K562 (cell line): Measurements from ENCODE around the gene ABHD14A. TPM values are rescaled to one million over a fixed set of nuclear protein-coding genes. Genes with fewer than 3 reads are reported as not detected.
A peak's percentile ranks its signal among the peaks of the same experiment; 100 is the strongest.

Experiments used
- ATAC-seq: fragments of 200-7000 bp; cut with Tn5 transposase; 3 replicates; pipeline ENCODE4 v1.9.1; 2020; ENCODE audit warnings: moderate library complexity
- BruUV-seq: library from RNA; stranded (reverse); fragments of 400-500 nt; replicated peaks from 2 replicates; lab custom pipeline; 2021; lab: Mats Ljungman, UMichigan
- CTCF ChIA-PET: fragments of 300-600 bp; formaldehyde crosslinking; extraction: SDS; loops from one replicate; lab custom pipeline; 2021; ENCODE audit warnings: low intra/inter-chr PET ratio; lab: Yijun Ruan, JAX
- POLR2A ChIA-PET: fragments of 300-600, 350-650 bp; sonication (Branson Sonifier 250); formaldehyde crosslinking; extraction: SDS; loops from one replicate; lab custom pipeline; 2021; ENCODE audit warnings: antibody characterized with exemption, inconsistent platforms; lab: Yijun Ruan, JAX
- DNase-seq, 4 experiments: peaks; one replicate each; pipeline versions ENCODE4 v3.0.0 to v3.0.0-alpha.2; 2011 to 2018; ENCODE audit warnings: low spot score in 3 of 4, mixed read lengths in 3 of 4; ENCODE audit errors: extremely low read depth in 1 of 4
- FAIRE-seq: peaks from 2 replicates; lab custom pipeline; 2011; peaks lifted over from hg19 to GRCh38; lab: Jason Lieb, UNC
- H2AFZ ChIP-seq: 2 replicates; pipeline ENCODE4 v1.6.0; 2011; ENCODE audit warnings: low read depth, low read length, control low read depth, inconsistent platforms
- H3K27ac ChIP-seq: fragments of 200-600 bp; 3 replicates; pipeline ENCODE4 v1.8.0; 2011; ENCODE audit warnings: low read depth, mild to moderate bottlenecking, control low read depth, inconsistent platforms, low read length, moderate library complexity, mixed read lengths; ENCODE audit errors: extremely low read depth
- H3K27me3 ChIP-seq, 2 experiments: fragments of 300-600 bp in 1 of 2; 2 replicates in 1 of 2; 3 replicates in 1 of 2; pipeline versions ENCODE4 v1.6.0 to v1.8.0; 2011; ENCODE audit warnings: inconsistent platforms in 2 of 2, low read length in 2 of 2, mild to moderate bottlenecking in 1 of 2, mixed read lengths in 1 of 2, moderate library complexity in 1 of 2; ENCODE audit not compliant: control insufficient read depth in 2 of 2, insufficient read depth in 2 of 2
- H3K36me3 ChIP-seq: fragments of 300-600 bp; 3 replicates; pipeline ENCODE4 v1.8.0; 2011; ENCODE audit warnings: mild to moderate bottlenecking, low read length, inconsistent platforms; ENCODE audit not compliant: control insufficient read depth, insufficient read depth
- H3K4me1 ChIP-seq, 2 experiments: fragments of 200-600 bp in 1 of 2; replicated peaks in 1 of 2; 2 replicates in 1 of 2; 3 replicates in 1 of 2; pipeline versions ENCODE4 v1.5.1 to v1.8.0; 2011; ENCODE audit warnings: inconsistent platforms in 2 of 2, low read length in 2 of 2, mild to moderate bottlenecking in 1 of 2, mixed read lengths in 1 of 2, moderate library complexity in 1 of 2; ENCODE audit not compliant: control insufficient read depth in 2 of 2, insufficient read depth in 2 of 2
- H3K4me2 ChIP-seq: 2 replicates; pipeline ENCODE4 v1.6.1; 2011; ENCODE audit warnings: low read length, control low read depth, inconsistent platforms, mixed read lengths; ENCODE audit not compliant: insufficient read depth
- H3K4me3 ChIP-seq: fragments of 200-600 bp; sonication (generic), shearing (Covaris generic); 2 replicates; pipeline ENCODE4 v1.5.1; 2016; ENCODE audit warnings: control low read depth, inconsistent platforms
- H3K79me2 ChIP-seq: fragments of 200-600 bp; 3 replicates; pipeline ENCODE4 v1.8.0; 2011; ENCODE audit warnings: low read length, inconsistent platforms; ENCODE audit not compliant: control insufficient read depth, insufficient read depth
- H3K9ac ChIP-seq, 2 experiments: 2 replicates each; pipeline versions ENCODE4 v1.6.0 to v1.6.1; 2011; ENCODE audit warnings: low read depth in 2 of 2, low read length in 2 of 2, control low read depth in 1 of 2, inconsistent platforms in 1 of 2, mild to moderate bottlenecking in 1 of 2, mixed read lengths in 1 of 2; ENCODE audit not compliant: insufficient read depth in 1 of 2
- H3K9me1 ChIP-seq: one replicate; pipeline ENCODE4 v1.6.0; 2011; ENCODE audit warnings: inconsistent platforms, mild to moderate bottlenecking, low read length, moderate library complexity; ENCODE audit not compliant: control insufficient read depth, insufficient read depth
- H3K9me3 ChIP-seq: replicated peaks from 2 replicates; pipeline ENCODE4 v1.5.1; 2011; ENCODE audit warnings: low read depth, low read length, inconsistent platforms; ENCODE audit not compliant: control insufficient read depth, insufficient read depth
- H4K20me1 ChIP-seq: replicated peaks from 2 replicates; pipeline ENCODE4 v1.6.1; 2011; ENCODE audit warnings: low read length, inconsistent platforms, mixed read lengths; ENCODE audit not compliant: control insufficient read depth, insufficient read depth
- ARID1B ChIP-seq: fragments of 450-650 bp; IDR thresholded peaks from 2 replicates; pipeline ENCODE4 v1.6.1; 2016; ENCODE audit warnings: antibody characterized with exemption, mild to moderate bottlenecking, inconsistent platforms
- ATF3 ChIP-seq, 2 experiments: fragments of 450-650 bp in 1 of 2; sonication (generic) in 1 of 2; formaldehyde crosslinking in 1 of 2; IDR thresholded peaks in 1 of 2; conservative IDR thresholded peaks in 1 of 2; 2 replicates each; pipeline versions ENCODE4 v1.6.1 to v1.8.1; 2016 to 2023; ENCODE audit warnings: mild to moderate bottlenecking in 2 of 2, moderate library complexity in 2 of 2, inconsistent platforms in 1 of 2, missing genetic modification reagents in 1 of 2
- CTBP1 ChIP-seq: fragments of 450-650 bp; IDR thresholded peaks from 2 replicates; pipeline ENCODE4 v1.6.1; 2016; ENCODE audit warnings: borderline replicate concordance
- DMBX1 ChIP-seq: fragments of 250-450 bp; sonication (Bioruptor Pico); IDR thresholded peaks from 2 replicates; pipeline ENCODE4 v1.8.0; 2022; ENCODE audit warnings: inconsistent platforms, mild to moderate bottlenecking, moderate library complexity, borderline replicate concordance
- DPF2 ChIP-seq: fragments of 450-650 bp; IDR thresholded peaks from 2 replicates; pipeline ENCODE4 v1.6.1; 2016
- FOSL1 ChIP-seq: fragments of 200-800 bp; sonication (Bioruptor generic); conservative IDR thresholded peaks from 2 replicates; pipeline ENCODE4 v1.6.1; 2016; ENCODE audit warnings: missing genetic modification characterization, missing compliant biosample characterization
- JUND ChIP-seq, 2 experiments: IDR thresholded peaks; 2 replicates in 1 of 2; 3 replicates in 1 of 2; pipeline ENCODE4 v1.6.1; 2011; ENCODE audit warnings: borderline replicate concordance in 2 of 2, low read depth in 2 of 2, low read length in 2 of 2, improper control_type of control experiment in 1 of 2, missing biosample characterization in 1 of 2, missing genetic modification characterization in 1 of 2, missing genetic modification reagents in 1 of 2
- PKNOX1 ChIP-seq: fragments of 450-650 bp; IDR thresholded peaks from 2 replicates; pipeline ENCODE4 v1.6.1; 2016
- SMARCA4 ChIP-seq: fragments of 450-650 bp; IDR thresholded peaks from 2 replicates; pipeline ENCODE4 v1.6.1; 2016
- SMARCE1 ChIP-seq: fragments of 450-650 bp; IDR thresholded peaks from 2 replicates; pipeline ENCODE4 v1.7.1; 2016; ENCODE audit warnings: mild to moderate bottlenecking
- TRIM24 ChIP-seq, 2 experiments: fragments of 450-650 bp; IDR thresholded peaks; 2 replicates each; pipeline ENCODE4 v1.6.1; 2016
- VEZF1 ChIP-seq: fragments of 200-800 bp; sonication (Bioruptor generic); IDR thresholded peaks from 2 replicates; pipeline ENCODE4 v1.6.1; 2017; ENCODE audit warnings: missing genetic modification characterization, missing compliant biosample characterization
- whole genome bisulfite sequencing: fragments of 100-300 bp; shearing (Covaris generic); methylation state at CpG from one replicate; pipeline ENCODE4 v1.1.6; 2016; ENCODE audit warnings: low coverage, mixed read lengths; ENCODE audit not compliant: insufficient coverage; ENCODE audit errors: missing lambda C conversion rate; 5-methylcytosine and 5-hydroxymethylcytosine counted together
- in situ Hi-C: fragments of 300-500 bp; cut with MboI; formaldehyde crosslinking; loops from 4 replicates; pipeline ENCODE4 v1.15.0; 2018; ENCODE audit warnings: inconsistent platforms, mixed read lengths
- intact Hi-C: fragments of 100-400 bp; cut with micrococcal nuclease; formaldehyde crosslinking; loops from 2 replicates; pipeline ENCODE4 v1.14.2; 2022
- polyA plus RNA-seq, 8 experiments: library from polyadenylated mRNA; depleted of rRNA in 4 of 8; stranded (reverse) in 5 of 8; unstranded in 3 of 8; fragments of >200 nt; fragmentation: Nextera tagmentation in 2 of 8; fragmentation: Illumina TruSeq in 1 of 8; extraction: Ambion mirVana in 2 of 8; extraction: Trizol in 1 of 8; gene quantifications; 2 replicates each; pipeline versions ENCODE4 v1.2.1 to v1.2.3, GENCODE V29; 2011 to 2014; ENCODE audit warnings: inconsistent platforms in 1 of 8, missing spikeins in 1 of 8
- total RNA-seq, 7 experiments: library from RNA; depleted of rRNA in 6 of 7; stranded (reverse); fragments of >200 nt in 6 of 7; fragmentation: Illumina TruSeq in 2 of 7; extraction: Trizol in 2 of 7; gene quantifications; 2 replicates each; pipeline versions ENCODE4 v1.2.1 to v1.2.3, GENCODE V29; 2011 to 2021; ENCODE audit warnings: low replicate concordance in 1 of 7

The ABHD14A gene
- total and polyA plus RNA-seq, 9 of the 15 experiments (the other 6 are each of a cell fraction or from before 2014, with no cell fraction given) = 0.90 to 10.5 (median 8.3) TPM

- Histone ChIP-seq H3K9ac (peak overlapping the region in 1 of 2 experiments; percentile 58; a peak in 1 of 4 replicates), H3K27ac (no peak overlapping the region), H3K36me3 (peaks cover 22% of the 10 kb centered on the region), H3K9me1 (no peaks in the 10 kb centered on the region), H3K4me1 (peaks cover 26 to 36% of the 10 kb centered on the region in 2 experiments), H3K4me2 (no peak overlapping the region), H3K79me2 (peaks cover 26% of the 10 kb centered on the region), H3K4me3 (no peak overlapping the region), H2AFZ (0 out of 2 replicates have a peak overlapping the region, but pooled peaks have one; percentile 66)
- no peak for FAIRE-seq
- DNase-seq = peak in 1 of 4 experiments; percentile 5
- intact Hi-C loops = no loop called here
- 46% methylated on average over 7 of the region's 7 CpGs for WGBS
- CTCF ChIA-PET = no interaction called here
- POLR2A ChIA-PET = interaction anchor here (0.6 to 0.7 kb wide), 3 partner anchors 66 to 144 kb away, joined by 3 read pairs; no protein-coding TSS in a partner anchor
- no TSS peak for BruUV-seq
- TF ChIP-seq ATF3 (IDR thresholded peaks at IDR 0.05) (peak; percentile 63), ATF3 (CRISPR knock-in tag; conservative IDR thresholded peaks at IDR 0.05) (no peak), ARID1B (0 out of 2 replicates have a peak, but pooled peaks have one; percentile 15), DMBX1 (no peak), CTBP1 (peak; percentile 31; the same call in 1 of the 2 replicates), SMARCE1 (0 out of 2 replicates have a peak, but pooled peaks have one; percentile 20), FOSL1 (tag) (peak; percentile 43), SMARCA4 (no peak), JUND (IDR thresholded peaks at IDR 0.05; ENCODE audit: borderline replicate concordance, low read depth, low read length) (peak; percentile 68; the same call in 1 of the 2 replicates), JUND (tag; IDR thresholded peaks at IDR 0.05; ENCODE audit: borderline replicate concordance, low read depth, low read length) (peak; percentile 49; the same call in 1 of the 3 replicates), VEZF1 (CRISPR knock-in tag) (no peak), TRIM24 (IDR thresholded peaks at IDR 0.05) (no peak), DPF2 (0 out of 2 replicates have a peak, but pooled peaks have one; percentile 33), PKNOX1 (peak; percentile 56)
- TF ChIP-seq, all 486 proteins: peak for 8
- no peak for ATAC-seq
- in situ Hi-C loops = no loop called here
- Histone ChIP-seq H3K9me3 (0 out of 2 replicates have a peak, but pooled peaks cover 3% of the 10 kb centered on the region), H3K27me3 (no peaks in the 10 kb centered on the region), H4K20me1 (peaks cover 6% of the 10 kb centered on the region; the same call in 1 of the 2 replicates)
These were observed 23.2 kb downstream of the ABHD14A start for GRCh38 chr3:51997935-51998596.
